ENCODE measurements around the gene ATP12A.

The ATP12A gene

GRCh38 chr13:24680258-24680920 lies at the start of gene ATP12A:
TSS of gene ATP12A (plus strand) at chr13:24680408. CDS start at chr13:24680744, 336 bp downstream.
- DNase-seq = no peak

GRCh38 chr13:24630851-24631620 lies 49.2 kb upstream of the ATP12A start:
- DNase-seq = no peak

- DNase-seq = no peak
These were observed 48.3 kb upstream of the ATP12A start for GRCh38 chr13:24631922-24632321.

- DNase-seq = no peak
These were observed 47.7 kb upstream of the ATP12A start for GRCh38 chr13:24632382-24633121.

- DNase-seq = no peak
These were observed 43.4 kb upstream of the ATP12A start for GRCh38 chr13:24636776-24637175.

- no peak for DNase-seq
These were observed 42.1 kb upstream of the ATP12A start for GRCh38 chr13:24638096-24638495.

GRCh38 chr13:24640752-24641151 lies 39.5 kb upstream of the ATP12A start:
- no peak for DNase-seq

GRCh38 chr13:24642219-24642618 lies 38.0 kb upstream of the ATP12A start:
- no peak for DNase-seq

GRCh38 chr13:24644036-24644435 lies 36.2 kb upstream of the ATP12A start:
- no peak for DNase-seq

GRCh38 chr13:24648271-24648670 lies 31.9 kb upstream of the ATP12A start:
- no peak for DNase-seq

GRCh38 chr13:24648983-24649687 lies 31.1 kb upstream of the ATP12A start:
- no peak for DNase-seq

GRCh38 chr13:24649688-24650043 lies 30.5 kb upstream of the ATP12A start:
- no peak for DNase-seq

GRCh38 chr13:24650161-24650560 lies 30.0 kb upstream of the ATP12A start:
- DNase-seq = no peak

- no peak for DNase-seq
These were observed 28.4 kb upstream of the ATP12A start for GRCh38 chr13:24651718-24652345.

GRCh38 chr13:24652359-24652758 lies 27.8 kb upstream of the ATP12A start:
- DNase-seq = no peak

- no peak for DNase-seq
These were observed 25.5 kb upstream of the ATP12A start for GRCh38 chr13:24654741-24655140.

- DNase-seq = no peak
These were observed 21.0 kb upstream of the ATP12A start for GRCh38 chr13:24659239-24659638.

GRCh38 chr13:24660023-24660741 lies 20.0 kb upstream of the ATP12A start:
- no peak for DNase-seq

- DNase-seq = no peak
These were observed 18.5 kb upstream of the ATP12A start for GRCh38 chr13:24661713-24662112.

- DNase-seq = no peak
These were observed 17.8 kb upstream of the ATP12A start for GRCh38 chr13:24662195-24663088.

- no peak for DNase-seq
These were observed 17.2 kb upstream of the ATP12A start for GRCh38 chr13:24663089-24663395.

All from NK-92 treated with Interleukin-12 subunit alpha and Interleukin-12 subunit beta, amount 100 ng/mL, for 24 hours (cell line).